ENCODE data around the gene ADH6.
"Not testable (repeated sequence)": the region's sequence is repeated elsewhere in the genome, so short reads cannot be mapped to it uniquely, and the experiment has no call there.

ADH6 gene

DNA sequence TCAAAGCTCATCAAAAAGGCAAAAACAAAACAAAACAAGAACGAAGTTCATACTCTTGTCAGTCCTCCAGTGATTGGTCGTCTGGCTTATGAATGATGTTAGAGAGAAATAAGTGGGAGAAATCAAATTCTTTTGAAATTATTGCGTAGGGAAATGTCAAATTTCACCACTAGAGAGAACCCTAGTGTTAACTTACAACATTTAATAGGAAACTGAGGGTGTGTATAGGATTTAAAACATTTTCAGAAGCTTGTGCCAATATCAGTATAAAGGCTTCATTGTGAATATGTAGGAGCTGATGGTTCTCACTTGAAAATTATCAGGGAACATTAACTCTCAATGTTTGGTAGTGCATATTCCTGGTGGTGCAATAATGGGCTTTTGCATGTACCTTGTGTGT is 17.4 kb downstream of the ADH6 start:
- H3K4ac ChIP-seq (ENCODE audit: low read length) = no peak overlapping the region
- H2BK15ac ChIP-seq (ENCODE audit: low read length) = no peak overlapping the region

DNA sequence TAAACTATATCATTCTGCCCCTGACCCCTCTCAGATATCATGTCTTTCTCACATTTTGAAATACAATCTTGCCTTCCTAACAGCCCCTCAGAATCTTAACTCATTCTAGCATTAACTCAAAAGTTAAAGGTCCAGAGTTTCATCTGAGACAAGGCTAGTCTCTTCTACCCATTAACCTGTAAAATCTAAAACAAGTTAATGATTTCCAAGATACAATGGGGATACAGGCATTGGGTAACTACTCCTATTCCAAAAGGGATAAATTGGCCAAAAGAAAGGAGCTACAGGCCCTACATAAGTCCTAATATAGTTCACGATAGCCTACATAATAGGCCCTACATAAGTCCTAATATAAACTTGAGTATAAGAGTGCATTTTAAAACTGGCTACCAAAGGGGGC is 18.9 kb downstream of the ADH6 start:
- H3K79me1 ChIP-seq (ENCODE audit: low read depth, low read length) = no peaks in the 10 kb centered on the region
- no CpG with 5 or more reads among the region's 1 CpG for WGBS, 2 donors (ENCODE audit: extremely low coverage in 2 of 2, insufficient read length in 2 of 2, insufficient replicate concordance in 1 of 2)
- H2BK12ac ChIP-seq (ENCODE audit: low read length) = no peak overlapping the region

More for the DNA sequence above, 17.4 kb downstream of the ADH6 start:
- Histone ChIP-seq H2BK12ac (ENCODE audit: low read length) (no peak overlapping the region), H3K4me2 (ENCODE audit: insufficient read depth, low read length, poor library complexity, severe bottlenecking) (no peak overlapping the region), H2BK120ac (ENCODE audit: low read depth, low read length) (no peak overlapping the region), H3K18ac (ENCODE audit: low read length) (no peak overlapping the region), H2AFZ (ENCODE audit: low read length) (no peak overlapping the region), H4K8ac (ENCODE audit: low read depth, low read length) (no peak overlapping the region), H3K9me3 (replicated peaks in 1 of 2; ENCODE audit: control insufficient read depth in 2 of 2, insufficient read depth in 1 of 2, low read depth in 1 of 2, low read length in 2 of 2) (no peaks in the 10 kb centered on the region), H3K9ac (ENCODE audit: low read depth, low read length, poor library complexity) (no peak overlapping the region), H3K14ac (ENCODE audit: low read length) (no peak overlapping the region), H3K4me3 (ENCODE audit: low read length in 2 of 2) (no peak overlapping the region), H3K23ac (ENCODE audit: low read depth, low read length, poor library complexity) (no peak overlapping the region), H3K27ac (replicated peaks; ENCODE audit: low read length) (no peak overlapping the region), H3K36me3 (replicated peaks in 1 of 2; ENCODE audit: control insufficient read depth in 2 of 2, insufficient read depth in 2 of 2, low read length in 2 of 2) (no peaks in the 10 kb centered on the region), H3K79me1 (ENCODE audit: low read depth, low read length) (no peaks in the 10 kb centered on the region), H4K91ac (ENCODE audit: low read depth, low read length, poor library complexity) (no peak overlapping the region), H3K4me1 (ENCODE audit: control insufficient read depth in 2 of 2, insufficient read depth in 1 of 2, low read depth in 1 of 2, low read length in 2 of 2) (peaks cover 2 to 11% of the 10 kb centered on the region in 2 donors), H3K27me3 (ENCODE audit: control insufficient read depth in 3 of 3, insufficient read depth in 3 of 3, low read depth in 1 of 3, low read length in 3 of 3) (no peaks in the 10 kb centered on the region), H2AK5ac (ENCODE audit: low read depth, low read length) (no peak overlapping the region), H2BK5ac (ENCODE audit: low read length) (no peak overlapping the region)
- no peak for DNase-seq (ENCODE audit: low spot score)
- WGBS, 2 donors (ENCODE audit: extremely low coverage in 2 of 2, insufficient read length in 2 of 2, insufficient replicate concordance in 1 of 2) = no CpG with 5 or more reads among the region's 3 CpGs

DNA sequence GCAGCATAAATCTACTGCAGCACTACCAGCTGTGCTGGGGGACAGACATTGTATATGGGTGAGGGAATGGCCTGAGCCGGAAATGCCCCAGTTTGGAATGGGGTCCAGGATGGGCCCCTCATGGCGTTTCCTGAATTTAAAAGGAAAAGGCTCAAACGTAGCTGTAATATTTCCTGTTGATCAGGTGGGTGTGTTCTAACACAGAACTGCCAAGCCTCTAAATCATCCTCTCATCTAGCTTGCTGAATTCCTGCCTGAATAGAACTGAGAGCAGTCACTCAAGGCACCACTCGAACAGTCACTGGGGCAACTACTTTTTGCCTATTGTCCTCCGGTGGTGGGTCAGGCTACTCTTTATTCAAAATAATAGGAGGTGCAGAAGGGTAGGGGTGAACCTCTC is 28.7 kb downstream of the ADH6 start:
- H3K14ac ChIP-seq (ENCODE audit: low read length) = no peak overlapping the region
- H4K91ac ChIP-seq (ENCODE audit: low read depth, low read length, poor library complexity) = no peak overlapping the region
- no peak overlapping the region for H3K9ac ChIP-seq (ENCODE audit: low read depth, low read length, poor library complexity)
- no peak for DNase-seq (ENCODE audit: low spot score)
- H3K36me3 ChIP-seq (replicated peaks in 1 of 2; ENCODE audit: control insufficient read depth in 2 of 2, insufficient read depth in 2 of 2, low read length in 2 of 2) = no peaks in the 10 kb centered on the region
- no CpG with 5 or more reads among the region's 5 CpGs for WGBS, 2 donors (ENCODE audit: extremely low coverage in 2 of 2, insufficient read length in 2 of 2, insufficient replicate concordance in 1 of 2)
- no peak overlapping the region for H2BK120ac ChIP-seq (ENCODE audit: low read depth, low read length)
- no peaks in the 10 kb centered on the region for H3K79me1 ChIP-seq (ENCODE audit: low read depth, low read length)
- H4K8ac ChIP-seq (ENCODE audit: low read depth, low read length) = no peak overlapping the region
- no peaks in the 10 kb centered on the region for H3K27me3 ChIP-seq (ENCODE audit: control insufficient read depth in 3 of 3, insufficient read depth in 3 of 3, low read depth in 1 of 3, low read length in 3 of 3)
- no peak overlapping the region for H3K23ac ChIP-seq (ENCODE audit: low read depth, low read length, poor library complexity)
- H2AK5ac ChIP-seq (ENCODE audit: low read depth, low read length) = no peak overlapping the region
- H3K4ac ChIP-seq (ENCODE audit: low read length) = no peak overlapping the region
- no peak overlapping the region for H2BK12ac ChIP-seq (ENCODE audit: low read length)
- H2AFZ ChIP-seq (ENCODE audit: low read length) = no peak overlapping the region
- no peaks in the 10 kb centered on the region for H3K4me1 ChIP-seq (ENCODE audit: control insufficient read depth in 2 of 2, insufficient read depth in 1 of 2, low read depth in 1 of 2, low read length in 2 of 2)
- peaks cover 0 to 2% of the 10 kb centered on the region in 2 donors for H3K9me3 ChIP-seq (replicated peaks in 1 of 2; ENCODE audit: control insufficient read depth in 2 of 2, insufficient read depth in 1 of 2, low read depth in 1 of 2, low read length in 2 of 2)
- H3K4me3 ChIP-seq (ENCODE audit: low read length in 2 of 2) = no peak overlapping the region
- H3K4me2 ChIP-seq (ENCODE audit: insufficient read depth, low read length, poor library complexity, severe bottlenecking) = no peak overlapping the region
- no peak overlapping the region for H3K18ac ChIP-seq (ENCODE audit: low read length)
- no peak overlapping the region for H3K27ac ChIP-seq (replicated peaks; ENCODE audit: low read length)
- no peak overlapping the region for H2BK5ac ChIP-seq (ENCODE audit: low read length)
- no peak overlapping the region for H2BK15ac ChIP-seq (ENCODE audit: low read length)

More for the DNA sequence above, 18.9 kb downstream of the ADH6 start:
- Histone ChIP-seq H3K18ac (ENCODE audit: low read length) (no peak overlapping the region), H3K4ac (ENCODE audit: low read length) (no peak overlapping the region), H2AFZ (ENCODE audit: low read length) (no peak overlapping the region), H3K9ac (ENCODE audit: low read depth, low read length, poor library complexity) (no peak overlapping the region), H4K91ac (ENCODE audit: low read depth, low read length, poor library complexity) (no peak overlapping the region), H3K36me3 (replicated peaks in 1 of 2; ENCODE audit: control insufficient read depth in 2 of 2, insufficient read depth in 2 of 2, low read length in 2 of 2) (no peaks in the 10 kb centered on the region), H3K27ac (replicated peaks; ENCODE audit: low read length) (no peak overlapping the region), H3K4me1 (ENCODE audit: control insufficient read depth in 2 of 2, insufficient read depth in 1 of 2, low read depth in 1 of 2, low read length in 2 of 2) (peaks cover 0 to 5% of the 10 kb centered on the region in 2 donors), H3K9me3 (replicated peaks in 1 of 2; ENCODE audit: control insufficient read depth in 2 of 2, insufficient read depth in 1 of 2, low read depth in 1 of 2, low read length in 2 of 2) (no peaks in the 10 kb centered on the region), H3K4me3 (ENCODE audit: low read length in 2 of 2) (no peak overlapping the region), H2BK5ac (ENCODE audit: low read length) (no peak overlapping the region), H3K27me3 (ENCODE audit: control insufficient read depth in 3 of 3, insufficient read depth in 3 of 3, low read depth in 1 of 3, low read length in 3 of 3) (no peaks in the 10 kb centered on the region), H2BK15ac (ENCODE audit: low read length) (no peak overlapping the region), H3K4me2 (ENCODE audit: insufficient read depth, low read length, poor library complexity, severe bottlenecking) (no peak overlapping the region), H3K14ac (ENCODE audit: low read length) (no peak overlapping the region), H2AK5ac (ENCODE audit: low read depth, low read length) (no peak overlapping the region), H4K8ac (ENCODE audit: low read depth, low read length) (no peak overlapping the region), H2BK120ac (ENCODE audit: low read depth, low read length) (no peak overlapping the region), H3K23ac (ENCODE audit: low read depth, low read length, poor library complexity) (no peak overlapping the region)
- DNase-seq (ENCODE audit: low spot score) = no peak

DNA sequence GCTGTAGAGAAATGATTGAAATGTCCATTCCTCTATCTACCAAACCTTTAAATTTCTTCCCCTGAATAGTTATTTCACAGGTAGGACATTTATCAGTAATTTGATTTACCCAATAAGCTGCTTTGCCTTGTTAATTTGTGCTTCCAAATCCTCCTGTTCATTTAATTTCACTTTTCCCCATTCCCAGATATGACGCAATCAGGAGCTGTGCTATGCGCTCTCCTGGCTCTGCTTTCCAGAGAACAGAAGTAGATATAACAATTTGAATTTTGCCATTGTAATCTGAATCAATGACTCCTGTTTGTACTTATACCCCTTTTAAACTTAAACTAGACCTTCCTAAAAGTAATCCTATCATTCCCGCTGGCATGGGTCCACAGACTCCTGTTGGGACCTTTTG is 29.1 kb downstream of the ADH6 start:
- not testable (repeated sequence) for H3K23ac ChIP-seq (ENCODE audit: low read depth, low read length, poor library complexity); H3K27ac ChIP-seq (replicated peaks; ENCODE audit: low read length); H3K4ac ChIP-seq (ENCODE audit: low read length); H2AFZ ChIP-seq (ENCODE audit: low read length); H2BK5ac ChIP-seq (ENCODE audit: low read length); H4K8ac ChIP-seq (ENCODE audit: low read depth, low read length); H3K14ac ChIP-seq (ENCODE audit: low read length); H2BK120ac ChIP-seq (ENCODE audit: low read depth, low read length); H3K18ac ChIP-seq (ENCODE audit: low read length); H3K79me1 ChIP-seq (ENCODE audit: low read depth, low read length); H3K27me3 ChIP-seq (ENCODE audit: control insufficient read depth in 3 of 3, insufficient read depth in 3 of 3, low read depth in 1 of 3, low read length in 3 of 3); DNase-seq (ENCODE audit: low spot score); H4K91ac ChIP-seq (ENCODE audit: low read depth, low read length, poor library complexity); H3K9me3 ChIP-seq (replicated peaks in 1 of 2; ENCODE audit: control insufficient read depth in 2 of 2, insufficient read depth in 1 of 2, low read depth in 1 of 2, low read length in 2 of 2); H2BK12ac ChIP-seq (ENCODE audit: low read length); H2AK5ac ChIP-seq (ENCODE audit: low read depth, low read length); H3K4me1 ChIP-seq (ENCODE audit: control insufficient read depth in 2 of 2, insufficient read depth in 1 of 2, low read depth in 1 of 2, low read length in 2 of 2); H3K4me2 ChIP-seq (ENCODE audit: insufficient read depth, low read length, poor library complexity, severe bottlenecking); H3K4me3 ChIP-seq (ENCODE audit: low read length in 2 of 2); H3K36me3 ChIP-seq (replicated peaks in 1 of 2; ENCODE audit: control insufficient read depth in 2 of 2, insufficient read depth in 2 of 2, low read length in 2 of 2); H2BK15ac ChIP-seq (ENCODE audit: low read length); H3K9ac ChIP-seq (ENCODE audit: low read depth, low read length, poor library complexity)
- WGBS, 2 donors (ENCODE audit: extremely low coverage in 2 of 2, insufficient read length in 2 of 2, insufficient replicate concordance in 1 of 2) = no CpG with 5 or more reads among the region's 3 CpGs
